WTC11 (cell line): Measurements from ENCODE around the gene SH3PXD2A. TPM values are rescaled to one million over a fixed set of nuclear protein-coding genes. Genes with fewer than 3 reads are reported as not detected.

Source experiments
- ATAC-seq: fragments of 200-7000 bp; cut with Tn5 transposase; 2 replicates; pipeline ENCODE4 v1.10.0; 2021; ENCODE audit warnings: mild to moderate bottlenecking, moderate library complexity
- CTCF ChIA-PET: fragments of 300-600 bp; sonication (Branson Sonifier 250); formaldehyde crosslinking; loops from one replicate; lab custom pipeline; 2021; ENCODE audit warnings: antibody characterized with exemption; lab: Charles Lee
- POLR2A ChIA-PET: fragments of 350-600 bp; sonication (Branson Sonifier 250); formaldehyde crosslinking; loops from one replicate; lab custom pipeline; 2021; ENCODE audit warnings: antibody characterized with exemption; lab: Charles Lee
- DNase-seq: peaks from one replicate; pipeline ENCODE4 v3.0.0; 2021; ENCODE audit warnings: low spot score
- H3K27ac Mint-ChIP-seq: 2 replicates; pipeline ENCODE4 v1.8.0; 2021; ENCODE audit warnings: mixed read lengths
- H3K27me3 Mint-ChIP-seq: 2 replicates; pipeline ENCODE4 v1.8.0; 2021; ENCODE audit warnings: low read depth, mild to moderate bottlenecking, moderate library complexity, mixed read lengths
- H3K36me3 Mint-ChIP-seq: 2 replicates; pipeline ENCODE4 v1.8.0; 2021; ENCODE audit warnings: mixed read lengths
- H3K4me1 Mint-ChIP-seq: 2 replicates; pipeline ENCODE4 v1.8.0; 2022; ENCODE audit warnings: mixed read lengths
- H3K4me3 Mint-ChIP-seq: 2 replicates; pipeline ENCODE4 v1.8.0; 2021; ENCODE audit warnings: mild to moderate bottlenecking, moderate library complexity, mixed read lengths
- H3K9me3 Mint-ChIP-seq: 2 replicates; pipeline ENCODE4 v1.8.0; 2021; ENCODE audit warnings: mixed read lengths
- CTCF ChIP-seq: fragments of 200-600 bp; IDR thresholded peaks from 2 replicates; pipeline ENCODE4 v1.8.0; 2022; ENCODE audit warnings: antibody characterized with exemption
- E2F1 ChIP-seq: sonication (generic); formaldehyde crosslinking; IDR thresholded peaks from 2 replicates; pipeline ENCODE4 v1.8.0; 2022; ENCODE audit warnings: mild to moderate bottlenecking, missing genetic modification reagents
- E2F4 ChIP-seq: sonication (generic); formaldehyde crosslinking; IDR thresholded peaks from 2 replicates; pipeline ENCODE4 v1.8.1; 2022; ENCODE audit warnings: low read depth, mild to moderate bottlenecking, moderate library complexity, missing genetic modification reagents, borderline replicate concordance
- E2F5 ChIP-seq: sonication (generic); formaldehyde crosslinking; IDR thresholded peaks from 2 replicates; pipeline ENCODE4 v1.8.1; 2022; ENCODE audit warnings: mild to moderate bottlenecking, moderate library complexity, missing genetic modification reagents
- ERG ChIP-seq: fragments of 250-450 bp; sonication (Bioruptor Pico); IDR thresholded peaks from 2 replicates; pipeline ENCODE4 v1.8.0; 2021; ENCODE audit warnings: mild to moderate bottlenecking
- FOXK1 ChIP-seq: sonication (generic); formaldehyde crosslinking; IDR thresholded peaks from 2 replicates; pipeline ENCODE4 v1.8.0; 2022; ENCODE audit warnings: mild to moderate bottlenecking, moderate library complexity, missing genetic modification reagents
- MXD4 ChIP-seq: fragments of 250-450 bp; sonication (Bioruptor Pico); IDR thresholded peaks from 2 replicates; pipeline ENCODE4 v1.8.0; 2021; ENCODE audit warnings: mild to moderate bottlenecking, moderate library complexity, borderline replicate concordance
- NFATC4 ChIP-seq: fragments of 250-450 bp; sonication (Bioruptor Pico); IDR thresholded peaks from 2 replicates; pipeline ENCODE4 v1.9.0; 2021; ENCODE audit warnings: mild to moderate bottlenecking
- RELA ChIP-seq: sonication (generic); formaldehyde crosslinking; IDR thresholded peaks from 2 replicates; pipeline ENCODE4 v1.8.1; 2022; ENCODE audit warnings: missing genetic modification reagents, mild to moderate bottlenecking, borderline replicate concordance
- SMAD4 ChIP-seq: sonication (generic); formaldehyde crosslinking; IDR thresholded peaks from 2 replicates; pipeline ENCODE4 v1.8.0; 2022; ENCODE audit warnings: mild to moderate bottlenecking, missing genetic modification reagents
- SOX15 ChIP-seq: fragments of 250-450 bp; sonication (Bioruptor Pico); IDR thresholded peaks from 2 replicates; pipeline ENCODE4 v1.9.0; 2021; ENCODE audit warnings: mild to moderate bottlenecking
- TEAD4 ChIP-seq: sonication (generic); formaldehyde crosslinking; IDR thresholded peaks from 2 replicates; pipeline ENCODE4 v1.8.0; 2022; ENCODE audit warnings: mild to moderate bottlenecking, missing genetic modification reagents
- ZNF263 ChIP-seq: sonication (generic); formaldehyde crosslinking; IDR thresholded peaks from 2 replicates; pipeline ENCODE4 v1.8.1; 2022; ENCODE audit warnings: low read depth, mild to moderate bottlenecking, moderate library complexity, missing genetic modification reagents
- ZNF317 ChIP-seq: sonication (generic); formaldehyde crosslinking; IDR thresholded peaks from 2 replicates; pipeline ENCODE4 v1.8.1; 2023; ENCODE audit warnings: low read depth, mild to moderate bottlenecking, moderate library complexity, missing genetic modification reagents, borderline replicate concordance
- total RNA-seq: library from RNA; stranded (reverse); gene quantifications from 3 replicates; pipeline ENCODE4 v1.2.3, GENCODE V29; 2021
- TF ChIP-seq, protein P1 (sequence below): fragments of 250-450 bp; sonication (Bioruptor Pico); IDR thresholded peaks from 2 replicates; pipeline ENCODE4 v1.9.0; 2021; ENCODE audit warnings: mild to moderate bottlenecking, borderline replicate concordance
- TF ChIP-seq, protein P2 (sequence below): fragments of 250-450 bp; sonication (Bioruptor Pico); IDR thresholded peaks from 2 replicates; pipeline ENCODE4 v1.9.0; 2021; ENCODE audit warnings: moderate library complexity, mild to moderate bottlenecking, inconsistent platforms, borderline replicate concordance

Gene SH3PXD2A
- total RNA-seq, 1 experiment from 2014 or later = 15.7 TPM

GRCh38 chr10:103748020-103748419 lies 107.4 kb downstream of the SH3PXD2A start:
- H3K4me3 Mint-ChIP-seq = no peak overlapping the region
- peaks cover 4% of the 10 kb centered on the region; the same call in 1 of the 2 replicates for H3K4me1 Mint-ChIP-seq
- TF ChIP-seq ZNF317 (CRISPR knock-in tag) (no peak), E2F4 (CRISPR knock-in tag) (no peak), ERG (CRISPR knock-in tag) (no peak), ZNF263 (CRISPR knock-in tag) (no peak), SOX15 (CRISPR knock-in tag) (no peak), MXD4 (CRISPR knock-in tag) (no peak), FOXK1 (CRISPR knock-in tag) (no peak), TEAD4 (CRISPR knock-in tag) (no peak), NFATC4 (CRISPR knock-in tag) (no peak), SMAD4 (CRISPR knock-in tag) (no peak), E2F5 (CRISPR knock-in tag) (no peak), RELA (CRISPR knock-in tag) (no peak)
- TF ChIP-seq, protein P1, sequence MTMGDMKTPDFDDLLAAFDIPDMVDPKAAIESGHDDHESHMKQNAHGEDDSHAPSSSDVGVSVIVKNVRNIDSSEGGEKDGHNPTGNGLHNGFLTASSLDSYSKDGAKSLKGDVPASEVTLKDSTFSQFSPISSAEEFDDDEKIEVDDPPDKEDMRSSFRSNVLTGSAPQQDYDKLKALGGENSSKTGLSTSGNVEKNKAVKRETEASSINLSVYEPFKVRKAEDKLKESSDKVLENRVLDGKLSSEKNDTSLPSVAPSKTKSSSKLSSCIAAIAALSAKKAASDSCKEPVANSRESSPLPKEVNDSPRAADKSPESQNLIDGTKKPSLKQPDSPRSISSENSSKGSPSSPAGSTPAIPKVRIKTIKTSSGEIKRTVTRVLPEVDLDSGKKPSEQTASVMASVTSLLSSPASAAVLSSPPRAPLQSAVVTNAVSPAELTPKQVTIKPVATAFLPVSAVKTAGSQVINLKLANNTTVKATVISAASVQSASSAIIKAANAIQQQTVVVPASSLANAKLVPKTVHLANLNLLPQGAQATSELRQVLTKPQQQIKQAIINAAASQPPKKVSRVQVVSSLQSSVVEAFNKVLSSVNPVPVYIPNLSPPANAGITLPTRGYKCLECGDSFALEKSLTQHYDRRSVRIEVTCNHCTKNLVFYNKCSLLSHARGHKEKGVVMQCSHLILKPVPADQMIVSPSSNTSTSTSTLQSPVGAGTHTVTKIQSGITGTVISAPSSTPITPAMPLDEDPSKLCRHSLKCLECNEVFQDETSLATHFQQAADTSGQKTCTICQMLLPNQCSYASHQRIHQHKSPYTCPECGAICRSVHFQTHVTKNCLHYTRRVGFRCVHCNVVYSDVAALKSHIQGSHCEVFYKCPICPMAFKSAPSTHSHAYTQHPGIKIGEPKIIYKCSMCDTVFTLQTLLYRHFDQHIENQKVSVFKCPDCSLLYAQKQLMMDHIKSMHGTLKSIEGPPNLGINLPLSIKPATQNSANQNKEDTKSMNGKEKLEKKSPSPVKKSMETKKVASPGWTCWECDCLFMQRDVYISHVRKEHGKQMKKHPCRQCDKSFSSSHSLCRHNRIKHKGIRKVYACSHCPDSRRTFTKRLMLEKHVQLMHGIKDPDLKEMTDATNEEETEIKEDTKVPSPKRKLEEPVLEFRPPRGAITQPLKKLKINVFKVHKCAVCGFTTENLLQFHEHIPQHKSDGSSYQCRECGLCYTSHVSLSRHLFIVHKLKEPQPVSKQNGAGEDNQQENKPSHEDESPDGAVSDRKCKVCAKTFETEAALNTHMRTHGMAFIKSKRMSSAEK = no peak
- H3K36me3 Mint-ChIP-seq = no peaks in the 10 kb centered on the region; the same call in 1 of the 2 replicates
- ChIA-PET CTCF (interaction anchor here (1.1 to 2.5 kb wide), 2 partner anchors 11 to 36 kb away, joined by 3 to 13 read pairs; no protein-coding TSS in a partner anchor), POLR2A (no interaction called here)
- H3K9me3 Mint-ChIP-seq = no peaks in the 10 kb centered on the region; the same call in 1 of the 2 replicates
- H3K27me3 Mint-ChIP-seq = no peaks in the 10 kb centered on the region
- no peak for DNase-seq
- no peak overlapping the region for H3K27ac Mint-ChIP-seq
- no peak for ATAC-seq

DNA sequence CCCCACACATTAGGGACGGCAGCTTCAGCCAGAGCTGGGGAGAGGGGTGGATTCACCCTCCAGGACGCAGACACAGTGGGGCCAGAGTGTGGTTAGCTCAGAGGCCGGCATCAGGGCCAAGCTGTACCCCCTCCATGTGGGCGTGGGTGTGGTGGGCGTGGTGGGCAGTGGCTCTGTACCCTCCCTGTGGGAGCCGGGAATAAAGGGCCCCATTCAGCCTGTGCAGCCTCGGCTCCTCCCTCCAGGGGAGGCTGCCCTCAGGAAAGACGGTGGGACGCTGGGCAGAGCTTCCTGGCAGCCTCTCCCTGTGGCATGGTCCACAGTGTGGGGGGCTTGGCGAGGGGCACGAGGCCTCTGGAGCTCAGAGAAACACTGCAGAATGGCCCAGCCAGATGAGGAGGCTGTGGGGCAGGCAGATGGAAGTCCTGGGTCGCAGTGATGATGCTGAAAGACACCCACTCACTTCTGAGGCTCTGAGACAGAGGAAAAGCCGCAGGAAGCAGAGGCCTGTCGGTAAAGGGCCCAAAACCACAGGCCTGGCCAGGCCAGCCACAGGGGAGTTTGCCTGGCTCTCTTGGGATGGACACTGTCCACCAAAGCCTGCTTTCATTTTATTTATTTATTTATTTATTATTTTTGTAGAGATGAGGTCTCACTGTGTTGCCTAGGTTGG lies 108.0 kb downstream of the SH3PXD2A start:
- H3K27me3 Mint-ChIP-seq = no peaks in the 10 kb centered on the region
- CTCF ChIA-PET = interaction anchor here (1.1 to 2.5 kb wide), 2 partner anchors 10 to 35 kb away, joined by 3 to 13 read pairs; no protein-coding TSS in a partner anchor
- ATAC-seq (no peak), DNase-seq (no peak)
- H3K4me1 Mint-ChIP-seq = peaks cover 4% of the 10 kb centered on the region; the same call in 1 of the 2 replicates
- no peaks in the 10 kb centered on the region for H3K36me3 Mint-ChIP-seq
- H3K9me3 Mint-ChIP-seq = no peaks in the 10 kb centered on the region
- POLR2A ChIA-PET = no interaction called here
- no peak overlapping the region for H3K27ac Mint-ChIP-seq
- H3K4me3 Mint-ChIP-seq = no peak overlapping the region
- TF ChIP-seq CTCF = no peak
- TF ChIP-seq E2F1 (CRISPR knock-in tag) = no peak
- TF ChIP-seq, protein P2, sequence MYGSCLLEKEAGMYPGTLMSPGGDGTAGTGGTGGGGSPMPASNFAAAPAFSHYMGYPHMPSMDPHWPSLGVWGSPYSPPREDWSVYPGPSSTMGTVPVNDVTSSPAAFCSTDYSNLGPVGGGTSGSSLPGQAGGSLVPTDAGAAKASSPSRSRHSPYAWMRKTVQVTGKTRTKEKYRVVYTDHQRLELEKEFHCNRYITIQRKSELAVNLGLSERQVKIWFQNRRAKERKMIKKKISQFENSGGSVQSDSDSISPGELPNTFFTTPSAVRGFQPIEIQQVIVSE (CRISPR knock-in tag) = no peak
- no peak for TF ChIP-seq ERG (CRISPR knock-in tag)
- TF ChIP-seq E2F5 (CRISPR knock-in tag) = no peak
